MM.1S (cell line): ENCODE measurements around the gene SLC23A2.

Experiments used
- DNase-seq: peaks from one replicate; pipeline ENCODE4 v3.0.0-alpha.2; 2015
- H2AFZ ChIP-seq: fragments of 300-600 bp; sonication (generic); 2 replicates; pipeline ENCODE4 v1.6.0; 2016; ENCODE audit warnings: antibody characterized with exemption, low read length
- H3F3A ChIP-seq: fragments of 300-600 bp; sonication (generic); 2 replicates; pipeline ENCODE4 v1.6.1; 2016; ENCODE audit warnings: mild to moderate bottlenecking, antibody characterized with exemption, low read length, moderate library complexity, mixed read lengths; ENCODE audit not compliant: insufficient read depth
- H3K27ac ChIP-seq: fragments of 300-600 bp; sonication (generic); 2 replicates; pipeline ENCODE4 v1.5.1; 2016; ENCODE audit warnings: mild to moderate bottlenecking, low read length
- H3K27me3 ChIP-seq: fragments of 300-600 bp; sonication (generic); replicated peaks from 2 replicates; pipeline ENCODE4 v1.6.0; 2016; ENCODE audit warnings: low read length; ENCODE audit not compliant: insufficient read depth
- H3K36me3 ChIP-seq: fragments of 300-600 bp; sonication (generic); replicated peaks from 2 replicates; pipeline ENCODE4 v1.6.1; 2016; ENCODE audit warnings: mild to moderate bottlenecking, low read length, mixed read lengths; ENCODE audit not compliant: insufficient read depth
- H3K4me1 ChIP-seq: fragments of 300-600 bp; sonication (generic); 2 replicates; pipeline ENCODE4 v1.6.1; 2016; ENCODE audit warnings: low read length, mixed read lengths
- H3K4me2 ChIP-seq: fragments of 300-600 bp; sonication (generic); 2 replicates; pipeline ENCODE4 v1.6.0; 2016; ENCODE audit warnings: low read depth, low read length
- H3K4me3 ChIP-seq: fragments of 300-600 bp; sonication (generic); 2 replicates; pipeline ENCODE4 v1.5.1; 2016; ENCODE audit warnings: low read length, mixed read lengths
- H3K79me2 ChIP-seq: fragments of 300-600 bp; sonication (generic); 2 replicates; pipeline ENCODE4 v1.6.1; 2016; ENCODE audit warnings: mixed run types, low read length, mixed read lengths
- H3K9ac ChIP-seq: fragments of 300-600 bp; sonication (generic); 2 replicates; pipeline ENCODE4 v1.6.1; 2016; ENCODE audit warnings: low read length, mixed read lengths
- H3K9me2 ChIP-seq: fragments of 300-600 bp; sonication (generic); replicated peaks from 2 replicates; pipeline ENCODE4 v1.6.1; 2016; ENCODE audit warnings: mild to moderate bottlenecking, low read length, mixed read lengths; ENCODE audit not compliant: insufficient read depth
- H3K9me3 ChIP-seq: fragments of 300-600 bp; sonication (generic); replicated peaks from 2 replicates; pipeline ENCODE4 v1.6.1; 2016; ENCODE audit warnings: mild to moderate bottlenecking, low read length, mixed read lengths; ENCODE audit not compliant: insufficient read depth
- H4K20me1 ChIP-seq: fragments of 300-600 bp; sonication (generic); 2 replicates; pipeline ENCODE4 v1.6.1; 2016; ENCODE audit warnings: mild to moderate bottlenecking, low read length, moderate library complexity, mixed read lengths; ENCODE audit not compliant: insufficient read depth
- EZH2 ChIP-seq: fragments of 300-600 bp; sonication (generic); optimal IDR thresholded peaks from 2 replicates; pipeline ENCODE3; 2017; ENCODE audit warnings: low read depth, mild to moderate bottlenecking, antibody characterized with exemption, low read length, mixed read lengths
- EZH2phosphoT487 ChIP-seq: fragments of 300-600 bp; sonication (generic); IDR thresholded peaks from 2 replicates; pipeline ENCODE4 v1.6.1; 2018; ENCODE audit warnings: antibody characterized with exemption, low read length
- TF ChIP-seq, protein P1 (sequence below): fragments of 300-600 bp; sonication (generic); IDR thresholded peaks from 2 replicates; pipeline ENCODE4 v1.5.1; 2016; ENCODE audit warnings: antibody characterized with exemption, low read length, mixed read lengths

SLC23A2 gene

DNA sequence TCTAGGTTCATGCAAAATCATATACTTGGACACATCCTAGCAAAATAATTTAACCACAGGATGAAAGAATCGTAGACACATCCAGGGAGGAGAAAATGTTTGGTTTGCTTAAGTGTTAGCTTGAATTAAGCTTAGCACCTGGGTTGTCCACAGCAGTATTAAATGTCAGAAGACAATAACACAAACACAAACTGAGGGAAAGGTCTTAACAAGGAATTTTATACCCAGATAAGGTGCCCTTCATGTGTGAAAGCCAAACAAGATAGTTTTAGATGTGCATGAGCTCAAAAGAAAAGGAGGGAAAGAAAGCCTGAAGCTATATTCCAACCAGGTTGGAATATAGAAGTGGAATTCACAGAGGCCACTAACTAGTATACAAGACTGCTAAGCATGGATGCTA, 49.1 kb downstream of the SLC23A2 start:
- Histone ChIP-seq H2AFZ (no peak overlapping the region), H3K9ac (no peak overlapping the region), H3F3A (no peaks in the 10 kb centered on the region), H3K4me2 (no peak overlapping the region), H3K4me1 (peaks cover 9% of the 10 kb centered on the region; the same call in 1 of the 2 replicates), H3K4me3 (no peak overlapping the region), H3K9me3 (no peaks in the 10 kb centered on the region), H3K9me2 (no peaks in the 10 kb centered on the region), H3K27me3 (no peaks in the 10 kb centered on the region), H3K27ac (no peak overlapping the region), H4K20me1 (no peaks in the 10 kb centered on the region), H3K79me2 (no peaks in the 10 kb centered on the region), H3K36me3 (no peaks in the 10 kb centered on the region)
- TF ChIP-seq, protein P1, sequence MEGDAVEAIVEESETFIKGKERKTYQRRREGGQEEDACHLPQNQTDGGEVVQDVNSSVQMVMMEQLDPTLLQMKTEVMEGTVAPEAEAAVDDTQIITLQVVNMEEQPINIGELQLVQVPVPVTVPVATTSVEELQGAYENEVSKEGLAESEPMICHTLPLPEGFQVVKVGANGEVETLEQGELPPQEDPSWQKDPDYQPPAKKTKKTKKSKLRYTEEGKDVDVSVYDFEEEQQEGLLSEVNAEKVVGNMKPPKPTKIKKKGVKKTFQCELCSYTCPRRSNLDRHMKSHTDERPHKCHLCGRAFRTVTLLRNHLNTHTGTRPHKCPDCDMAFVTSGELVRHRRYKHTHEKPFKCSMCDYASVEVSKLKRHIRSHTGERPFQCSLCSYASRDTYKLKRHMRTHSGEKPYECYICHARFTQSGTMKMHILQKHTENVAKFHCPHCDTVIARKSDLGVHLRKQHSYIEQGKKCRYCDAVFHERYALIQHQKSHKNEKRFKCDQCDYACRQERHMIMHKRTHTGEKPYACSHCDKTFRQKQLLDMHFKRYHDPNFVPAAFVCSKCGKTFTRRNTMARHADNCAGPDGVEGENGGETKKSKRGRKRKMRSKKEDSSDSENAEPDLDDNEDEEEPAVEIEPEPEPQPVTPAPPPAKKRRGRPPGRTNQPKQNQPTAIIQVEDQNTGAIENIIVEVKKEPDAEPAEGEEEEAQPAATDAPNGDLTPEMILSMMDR = no peak
- no peak for DNase-seq

DNA sequence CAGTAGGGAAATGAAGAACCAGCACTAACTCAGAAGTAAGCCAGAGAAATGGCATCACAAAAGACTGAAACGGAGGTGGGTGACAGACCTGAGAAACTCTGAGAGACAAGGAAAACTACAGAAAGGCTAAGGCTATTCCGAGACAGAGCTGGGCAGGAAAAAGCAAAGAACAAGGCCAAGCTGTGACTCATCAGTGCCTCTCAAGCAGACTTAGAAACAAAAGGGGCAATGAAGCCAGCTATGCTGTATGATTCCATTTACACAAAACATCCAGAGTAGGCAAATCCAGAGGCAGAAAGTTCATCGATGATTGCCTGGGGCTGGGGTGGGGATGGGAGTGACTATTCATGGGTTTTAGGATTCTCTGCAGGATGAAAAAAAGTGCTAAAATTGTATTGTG, 50.0 kb downstream of the SLC23A2 start:
- H3K4me2 ChIP-seq = no peak overlapping the region
- no peak overlapping the region for H3K4me3 ChIP-seq
- H3K36me3 ChIP-seq = no peaks in the 10 kb centered on the region
- no peak overlapping the region for H3K9ac ChIP-seq
- no peaks in the 10 kb centered on the region for H3F3A ChIP-seq
- no peaks in the 10 kb centered on the region for H4K20me1 ChIP-seq
- no peaks in the 10 kb centered on the region for H3K27me3 ChIP-seq
- no peak overlapping the region for H2AFZ ChIP-seq
- no peak overlapping the region for H3K27ac ChIP-seq
- TF ChIP-seq, protein P1 = no peak
- TF ChIP-seq EZH2 = no peak
- H3K9me2 ChIP-seq = no peaks in the 10 kb centered on the region
- no peaks in the 10 kb centered on the region for H3K79me2 ChIP-seq
- no peak for DNase-seq
- no peaks in the 10 kb centered on the region for H3K9me3 ChIP-seq
- peaks cover 6% of the 10 kb centered on the region; the same call in 1 of the 2 replicates for H3K4me1 ChIP-seq

DNA sequence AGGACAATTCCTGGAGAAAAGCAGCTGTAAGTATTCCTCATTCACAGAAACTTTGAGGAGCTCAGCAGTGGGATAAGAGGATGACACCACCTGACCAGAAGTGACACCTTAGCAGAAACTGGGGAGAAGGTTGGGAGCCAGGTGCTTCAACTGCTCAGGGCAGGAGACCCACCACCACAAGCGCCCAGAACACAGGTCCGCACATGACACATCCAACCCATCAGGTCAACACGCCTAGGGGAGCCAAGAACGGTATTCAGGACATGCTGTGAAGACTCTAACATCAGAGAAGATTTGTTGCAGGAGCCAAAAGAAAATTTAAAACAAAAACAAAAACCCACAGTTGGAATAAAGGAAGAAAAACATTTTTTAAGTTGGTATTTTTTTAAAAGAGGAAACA, 50.5 kb downstream of the SLC23A2 start:
- no peak for DNase-seq
- no peak overlapping the region for H3K4me3 ChIP-seq
- H4K20me1 ChIP-seq = no peaks in the 10 kb centered on the region
- H3K9me2 ChIP-seq = no peaks in the 10 kb centered on the region
- H3K9me3 ChIP-seq = no peaks in the 10 kb centered on the region
- H3K4me2 ChIP-seq = no peak overlapping the region
- H3F3A ChIP-seq = no peaks in the 10 kb centered on the region
- H3K27me3 ChIP-seq = no peaks in the 10 kb centered on the region
- no peak overlapping the region for H3K27ac ChIP-seq
- H3K9ac ChIP-seq = no peak overlapping the region
- no peaks in the 10 kb centered on the region for H3K79me2 ChIP-seq
- TF ChIP-seq EZH2 (no peak), EZH2phosphoT487 (no peak)
- TF ChIP-seq, protein P1 = no peak
- H3K4me1 ChIP-seq = peaks cover 6% of the 10 kb centered on the region; the same call in 1 of the 2 replicates
- H2AFZ ChIP-seq = no peak overlapping the region
- no peaks in the 10 kb centered on the region for H3K36me3 ChIP-seq
